DND-41 (cell line): Measurements from ENCODE around the gene SGCD.

ENCODE experiments used
- CTCF ChIP-seq: IDR thresholded peaks from 2 replicates; pipeline ENCODE4 v1.5.1; 2012; ENCODE audit warnings: borderline replicate concordance, low read length, moderate library complexity, mild to moderate bottlenecking; ENCODE audit not compliant: poor library complexity, severe bottlenecking; ENCODE audit errors: extremely low read depth
- EZH2 ChIP-seq: IDR thresholded peaks from 3 replicates; pipeline ENCODE4 v1.6.1; 2012; ENCODE audit warnings: borderline replicate concordance, low read depth, mild to moderate bottlenecking, moderate library complexity, low read length, inconsistent platforms; ENCODE audit not compliant: severe bottlenecking

DNA sequence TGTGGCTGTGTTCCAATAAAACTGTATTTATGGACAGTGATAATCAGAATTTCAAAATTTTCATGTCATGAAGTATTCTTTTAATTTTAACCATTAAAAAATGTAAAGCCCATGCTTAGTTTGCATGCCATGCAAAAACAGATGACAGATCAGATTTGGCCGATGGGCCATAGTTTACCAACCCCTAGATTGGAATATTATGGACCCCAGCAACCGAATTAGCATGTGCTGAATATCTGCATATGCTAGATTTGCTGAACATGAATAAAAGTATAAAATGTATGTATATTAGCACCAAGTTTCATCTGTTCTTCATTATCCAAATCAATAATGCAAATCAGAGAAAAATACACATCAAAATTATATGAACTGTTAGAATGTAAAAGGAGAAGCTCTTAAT is 364.6 kb downstream of the SGCD start:
- no peak for TF ChIP-seq CTCF
- TF ChIP-seq EZH2: no peak
